ENCODE measurements around the gene TMEM271.

Gene TMEM271

GRCh38 chr4:616091-616490 lies 40.0 kb upstream of the TMEM271 start:
- H3K27me3 Mint-ChIP-seq (ENCODE audit: low read depth): peaks cover 3% of the 10 kb centered on the region
- no peak for DNase-seq (ENCODE audit: low spot score)
- no peaks in the 10 kb centered on the region for H3K4me1 Mint-ChIP-seq (ENCODE audit: low read depth)
- H3K36me3 Mint-ChIP-seq (ENCODE audit: low read depth): no peaks in the 10 kb centered on the region
- H3K9me3 Mint-ChIP-seq: no peaks in the 10 kb centered on the region
- H3K4me3 Mint-ChIP-seq: no peak overlapping the region
- H3K27ac Mint-ChIP-seq: no peak overlapping the region

DNA sequence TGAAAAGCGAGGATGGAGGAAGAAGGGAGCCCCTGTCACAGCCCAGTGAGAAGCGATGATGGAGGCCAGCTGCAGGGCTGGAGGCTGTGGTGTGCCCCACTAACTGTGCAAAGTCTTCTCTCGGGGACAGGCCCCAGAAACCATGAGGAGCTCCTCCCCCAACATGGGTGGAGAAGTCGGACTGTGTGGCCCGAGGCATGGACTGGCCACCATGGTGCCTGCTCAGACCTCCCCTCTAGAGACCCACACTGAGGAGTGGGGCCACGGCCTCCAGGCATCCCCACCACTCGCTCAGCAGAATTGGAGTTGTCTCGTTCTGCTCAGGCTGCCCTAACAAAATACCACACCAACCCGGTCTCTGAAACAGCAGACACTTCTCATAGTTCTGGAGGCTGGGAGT lies 37.0 kb upstream of the TMEM271 start:
- Mint-ChIP-seq H3K36me3 (ENCODE audit: low read depth) (no peaks in the 10 kb centered on the region), H3K4me1 (ENCODE audit: low read depth) (no peaks in the 10 kb centered on the region)

GRCh38 chr4:612749-613125 lies 36.6 kb upstream of the TMEM271 start:
- Mint-ChIP-seq H3K9me3 (peaks cover 5% of the 10 kb centered on the region), H3K36me3 (ENCODE audit: low read depth) (no peaks in the 10 kb centered on the region), H3K27ac (no peak overlapping the region), H3K4me3 (no peak overlapping the region), H3K27me3 (ENCODE audit: low read depth) (peaks cover 3% of the 10 kb centered on the region), H3K4me1 (ENCODE audit: low read depth) (no peaks in the 10 kb centered on the region)
- no peak for DNase-seq (ENCODE audit: low spot score)

More for the DNA sequence above, 37.0 kb upstream of the TMEM271 start:
- H3K27me3 Mint-ChIP-seq (ENCODE audit: low read depth): peaks cover 3% of the 10 kb centered on the region
- H3K4me3 Mint-ChIP-seq: no peak overlapping the region
- no peak for DNase-seq (ENCODE audit: low spot score)
- H3K9me3 Mint-ChIP-seq: peaks cover 5% of the 10 kb centered on the region
- H3K27ac Mint-ChIP-seq: no peak overlapping the region

- H3K9me3 Mint-ChIP-seq: peaks cover 5% of the 10 kb centered on the region
Measured at GRCh38 chr4:612052-612748, 36.1 kb upstream of the TMEM271 start.

GRCh38 chr4:610411-611261 lies 34.5 kb upstream of the TMEM271 start:
- Mint-ChIP-seq H3K36me3 (ENCODE audit: low read depth) (no peaks in the 10 kb centered on the region), H3K4me1 (ENCODE audit: low read depth) (no peaks in the 10 kb centered on the region), H3K9me3 (peaks cover 5% of the 10 kb centered on the region), H3K27me3 (ENCODE audit: low read depth) (peaks cover 3% of the 10 kb centered on the region), H3K4me3 (no peak overlapping the region), H3K27ac (no peak overlapping the region)
- DNase-seq (ENCODE audit: low spot score): no peak

More at GRCh38 chr4:612052-612748, 36.1 kb upstream of the TMEM271 start:
- Mint-ChIP-seq H3K4me1 (ENCODE audit: low read depth) (no peaks in the 10 kb centered on the region), H3K36me3 (ENCODE audit: low read depth) (no peaks in the 10 kb centered on the region), H3K27me3 (ENCODE audit: low read depth) (peaks cover 3% of the 10 kb centered on the region), H3K27ac (no peak overlapping the region), H3K4me3 (no peak overlapping the region)
- no peak for DNase-seq (ENCODE audit: low spot score)

DNA sequence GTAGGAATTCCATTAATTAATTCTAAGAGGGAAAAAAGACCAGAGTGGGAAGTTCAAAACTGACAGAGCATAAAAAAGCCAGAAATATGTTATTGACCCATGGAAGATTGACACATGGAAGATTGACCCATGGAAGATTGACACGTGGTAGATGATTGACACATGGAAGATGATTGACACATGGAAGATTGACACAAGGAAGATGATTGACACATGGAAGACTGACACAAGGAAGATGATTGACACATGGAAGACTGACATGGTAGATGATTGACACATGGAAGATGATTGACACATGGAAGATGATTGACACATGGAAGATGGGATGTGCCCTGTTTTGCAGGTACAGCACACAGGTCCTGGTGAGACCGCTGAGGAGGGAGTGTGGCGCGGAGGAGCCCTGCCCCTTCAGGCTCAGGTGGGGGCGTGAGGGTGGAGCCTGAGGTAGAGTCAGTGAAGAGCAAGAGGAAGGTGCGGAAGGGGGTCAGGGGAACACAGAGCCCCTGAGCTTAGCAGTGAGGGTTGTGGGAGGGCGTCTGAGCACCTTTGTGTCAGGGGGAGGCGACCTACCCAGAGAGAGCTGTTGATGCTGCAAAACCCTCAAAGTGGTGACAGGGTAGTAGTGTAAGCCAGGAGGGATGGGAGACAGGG lies 33.4 kb upstream of the TMEM271 start:
- Mint-ChIP-seq H3K4me1 (ENCODE audit: low read depth) (no peaks in the 10 kb centered on the region), H3K27me3 (ENCODE audit: low read depth) (peaks cover 2% of the 10 kb centered on the region), H3K9me3 (peaks cover 5% of the 10 kb centered on the region), H3K36me3 (ENCODE audit: low read depth) (no peaks in the 10 kb centered on the region), H3K27ac (no peak overlapping the region), H3K4me3 (no peak overlapping the region)
- DNase-seq (ENCODE audit: low spot score): no peak

DNA sequence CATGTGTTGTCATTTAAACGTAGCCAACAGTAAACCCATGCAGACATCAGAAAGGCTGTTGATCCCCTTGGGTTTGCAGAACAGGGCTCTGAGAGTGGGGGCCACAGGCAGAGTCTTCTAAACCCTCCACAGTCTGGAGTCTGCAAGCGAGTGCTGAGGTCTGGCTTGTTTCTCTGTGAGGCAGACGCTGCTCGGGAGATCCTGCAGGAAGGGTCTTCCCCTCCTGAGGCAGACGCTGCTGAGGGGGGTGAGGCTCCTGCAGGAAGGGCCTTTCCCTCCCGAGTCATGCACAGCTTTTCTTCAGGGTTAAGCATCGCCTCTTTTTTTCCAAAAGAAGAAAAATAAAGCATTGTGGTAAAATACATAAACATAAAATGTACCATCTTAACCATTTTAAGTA lies 32.1 kb upstream of the TMEM271 start:
- no peak for DNase-seq (ENCODE audit: low spot score)
- Mint-ChIP-seq H3K27me3 (ENCODE audit: low read depth) (no peaks in the 10 kb centered on the region), H3K4me1 (ENCODE audit: low read depth) (peaks cover 6% of the 10 kb centered on the region), H3K27ac (no peak overlapping the region), H3K4me3 (no peak overlapping the region), H3K9me3 (peaks cover 5% of the 10 kb centered on the region), H3K36me3 (ENCODE audit: low read depth) (no peaks in the 10 kb centered on the region)

DNA sequence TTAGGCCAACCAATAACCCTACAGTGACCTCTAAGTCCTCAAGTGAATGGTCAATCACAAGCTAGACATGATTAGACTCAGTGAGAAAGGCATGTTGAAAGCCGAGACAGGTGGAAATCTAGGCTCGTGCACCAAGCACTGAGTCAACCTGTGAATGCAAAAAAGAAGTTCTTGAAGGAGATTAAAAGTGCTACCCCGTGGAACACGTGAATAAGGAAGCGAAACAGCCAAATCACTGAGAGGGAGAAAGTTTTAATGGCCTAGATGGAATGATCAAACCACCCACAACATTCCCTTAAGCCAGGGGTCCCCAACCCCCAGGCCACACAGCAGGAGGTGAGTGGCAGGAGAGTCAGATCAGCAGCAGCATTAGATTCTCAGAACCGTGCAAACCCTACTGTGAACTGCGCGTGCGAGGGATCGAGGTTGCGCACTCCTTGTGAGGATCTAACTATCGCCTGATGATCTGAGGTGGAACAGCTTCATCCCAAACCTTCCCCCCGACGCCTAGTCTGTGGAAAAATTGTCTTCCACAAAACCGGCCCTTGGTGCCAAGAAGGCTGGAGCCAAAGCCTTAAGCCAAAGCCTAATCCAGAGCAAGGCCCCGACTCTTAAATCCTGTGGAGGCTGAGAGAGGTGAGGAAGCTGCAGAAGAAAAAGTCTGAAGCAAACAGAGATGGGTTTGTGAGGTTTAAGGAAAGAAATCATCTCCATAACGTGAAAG lies 29.8 kb upstream of the TMEM271 start:
- no peaks in the 10 kb centered on the region for H3K36me3 Mint-ChIP-seq (ENCODE audit: low read depth)
- no peaks in the 10 kb centered on the region for H3K27me3 Mint-ChIP-seq (ENCODE audit: low read depth)
- H3K27ac Mint-ChIP-seq: no peak overlapping the region
- no peak overlapping the region for H3K4me3 Mint-ChIP-seq
- peaks cover 6% of the 10 kb centered on the region for H3K4me1 Mint-ChIP-seq (ENCODE audit: low read depth)
- no peak for DNase-seq (ENCODE audit: low spot score)
- peaks cover 5% of the 10 kb centered on the region for H3K9me3 Mint-ChIP-seq

- peak; percentile 23 for DNase-seq (ENCODE audit: low spot score)
Measured at GRCh38 chr4:604131-604530, 28.0 kb upstream of the TMEM271 start.

GRCh38 chr4:602559-602942 lies 26.5 kb upstream of the TMEM271 start:
- DNase-seq (ENCODE audit: low spot score): peak; percentile 41
- Mint-ChIP-seq H3K27me3 (ENCODE audit: low read depth) (no peaks in the 10 kb centered on the region), H3K4me1 (ENCODE audit: low read depth) (peaks cover 6% of the 10 kb centered on the region), H3K36me3 (ENCODE audit: low read depth) (no peaks in the 10 kb centered on the region), H3K4me3 (no peak overlapping the region), H3K27ac (no peak overlapping the region), H3K9me3 (peaks cover 4% of the 10 kb centered on the region)

More at GRCh38 chr4:604131-604530, 28.0 kb upstream of the TMEM271 start:
- H3K4me3 Mint-ChIP-seq: no peak overlapping the region
- H3K4me1 Mint-ChIP-seq (ENCODE audit: low read depth): peaks cover 6% of the 10 kb centered on the region
- H3K36me3 Mint-ChIP-seq (ENCODE audit: low read depth): no peaks in the 10 kb centered on the region
- H3K27me3 Mint-ChIP-seq (ENCODE audit: low read depth): no peaks in the 10 kb centered on the region
- H3K9me3 Mint-ChIP-seq: no peaks in the 10 kb centered on the region
- H3K27ac Mint-ChIP-seq: no peak overlapping the region

- H3K27ac Mint-ChIP-seq: no peak overlapping the region
- H3K9me3 Mint-ChIP-seq: peaks cover 7% of the 10 kb centered on the region
- H3K4me3 Mint-ChIP-seq: no peak overlapping the region
- H3K27me3 Mint-ChIP-seq (ENCODE audit: low read depth): no peaks in the 10 kb centered on the region
- H3K36me3 Mint-ChIP-seq (ENCODE audit: low read depth): no peaks in the 10 kb centered on the region
- DNase-seq (ENCODE audit: low spot score): no peak
- peaks cover 6% of the 10 kb centered on the region for H3K4me1 Mint-ChIP-seq (ENCODE audit: low read depth)
Measured at GRCh38 chr4:601612-602558, 25.8 kb upstream of the TMEM271 start.

- Mint-ChIP-seq H3K36me3 (ENCODE audit: low read depth) (no peaks in the 10 kb centered on the region), H3K4me3 (no peak overlapping the region), H3K27ac (no peak overlapping the region), H3K4me1 (ENCODE audit: low read depth) (peaks cover 6% of the 10 kb centered on the region), H3K27me3 (ENCODE audit: low read depth) (no peaks in the 10 kb centered on the region), H3K9me3 (peaks cover 10% of the 10 kb centered on the region)
- peak; percentile 41 for DNase-seq (ENCODE audit: low spot score)
Measured at GRCh38 chr4:600850-601515, 24.9 kb upstream of the TMEM271 start.

Measured in T-helper 2 cell treated with Interferon-gamma antibody and Interleukin-4, amounts not matched to agents 5 μg/mL and 100 μg/mL, for 36 hours (primary cell).